ENCODE measurements around the gene ATP6V1C2. TPM values are rescaled to one million over a fixed set of nuclear protein-coding genes. Genes with fewer than 3 reads are reported as not detected.

ATP6V1C2 gene
- total and polyA plus RNA-seq, 2 donors from 2014 or later, result 4.2 to 38.0 TPM

DNA sequence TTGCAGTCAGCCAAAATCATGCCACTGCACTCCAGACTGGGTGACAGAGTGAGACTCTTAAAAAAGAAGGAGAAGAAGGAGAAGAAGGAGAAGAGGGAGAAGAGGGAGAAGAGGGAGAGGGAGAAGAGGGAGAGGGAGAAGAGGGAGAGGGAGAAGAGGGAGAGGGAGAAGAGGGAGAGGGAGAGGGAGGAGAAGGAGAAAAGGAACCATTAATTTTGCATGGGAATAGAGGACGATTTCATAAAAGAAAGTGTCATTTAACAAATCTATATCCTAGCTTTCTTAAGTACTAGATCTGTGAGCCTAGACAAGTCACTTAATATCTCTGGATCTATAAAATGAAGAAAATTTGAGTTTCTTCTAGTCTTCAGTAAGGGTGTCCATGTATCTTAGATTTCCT lies 41.2 kb upstream of the ATP6V1C2 start:
- Histone ChIP-seq H3K27ac (ENCODE audit: low read depth in 2 of 2, low read length in 2 of 2) (no peak overlapping the region), H3K4me3 (ENCODE audit: low read length in 3 of 3) (no peak overlapping the region), H3K9ac (ENCODE audit: low read length in 3 of 3) (no peak overlapping the region), H3K36me3 (ENCODE audit: control insufficient read depth in 2 of 3, insufficient read depth in 3 of 3, low read length in 3 of 3) (peaks cover 0 to 9% (median 5%) of the 10 kb centered on the region in 3 donors), H3K4me1 (ENCODE audit: control insufficient read depth in 2 of 3, insufficient read depth in 2 of 3, low read depth in 1 of 3, low read length in 3 of 3) (no peaks in the 10 kb centered on the region), H3K27me3 (ENCODE audit: control insufficient read depth, insufficient read depth, low read length) (no peaks in the 10 kb centered on the region), H3K9me3 (ENCODE audit: control insufficient read depth in 2 of 3, insufficient read depth in 1 of 3, low read length in 3 of 3) (no peaks in the 10 kb centered on the region)
- TF ChIP-seq, protein P1, sequence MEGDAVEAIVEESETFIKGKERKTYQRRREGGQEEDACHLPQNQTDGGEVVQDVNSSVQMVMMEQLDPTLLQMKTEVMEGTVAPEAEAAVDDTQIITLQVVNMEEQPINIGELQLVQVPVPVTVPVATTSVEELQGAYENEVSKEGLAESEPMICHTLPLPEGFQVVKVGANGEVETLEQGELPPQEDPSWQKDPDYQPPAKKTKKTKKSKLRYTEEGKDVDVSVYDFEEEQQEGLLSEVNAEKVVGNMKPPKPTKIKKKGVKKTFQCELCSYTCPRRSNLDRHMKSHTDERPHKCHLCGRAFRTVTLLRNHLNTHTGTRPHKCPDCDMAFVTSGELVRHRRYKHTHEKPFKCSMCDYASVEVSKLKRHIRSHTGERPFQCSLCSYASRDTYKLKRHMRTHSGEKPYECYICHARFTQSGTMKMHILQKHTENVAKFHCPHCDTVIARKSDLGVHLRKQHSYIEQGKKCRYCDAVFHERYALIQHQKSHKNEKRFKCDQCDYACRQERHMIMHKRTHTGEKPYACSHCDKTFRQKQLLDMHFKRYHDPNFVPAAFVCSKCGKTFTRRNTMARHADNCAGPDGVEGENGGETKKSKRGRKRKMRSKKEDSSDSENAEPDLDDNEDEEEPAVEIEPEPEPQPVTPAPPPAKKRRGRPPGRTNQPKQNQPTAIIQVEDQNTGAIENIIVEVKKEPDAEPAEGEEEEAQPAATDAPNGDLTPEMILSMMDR (IDR thresholded peaks at IDR 0.05; ENCODE audit: borderline replicate concordance, extremely low read depth, insufficient read depth), result no peak
- intact Hi-C loops (cut with DNase I), result no loop called here
- FAIRE-seq (no peak), DNase-seq (no peak)

DNA sequence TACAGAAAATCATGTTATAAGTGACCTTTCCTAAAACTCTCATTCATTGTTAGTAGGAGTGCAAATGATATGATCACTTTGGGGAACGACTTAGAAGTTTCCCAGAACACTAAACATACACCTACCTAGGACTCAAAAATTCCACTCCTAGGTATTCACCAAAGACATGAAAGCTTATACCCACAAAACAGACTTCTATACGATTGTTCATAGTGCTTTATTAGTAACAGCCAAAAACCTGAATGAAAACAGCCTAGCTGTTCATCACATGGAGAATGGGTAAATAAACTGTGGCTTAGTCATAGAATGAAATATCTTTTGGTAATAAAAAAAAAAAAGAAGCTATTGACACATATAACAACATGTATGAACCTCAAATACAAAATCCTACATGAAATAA lies 40.5 kb upstream of the ATP6V1C2 start:
- Histone ChIP-seq H3K9me3 (ENCODE audit: control insufficient read depth in 2 of 3, insufficient read depth in 1 of 3, low read length in 3 of 3) (no peaks in the 10 kb centered on the region), H3K4me1 (ENCODE audit: control insufficient read depth in 2 of 3, insufficient read depth in 2 of 3, low read depth in 1 of 3, low read length in 3 of 3) (no peaks in the 10 kb centered on the region), H3K27ac (ENCODE audit: low read depth in 2 of 2, low read length in 2 of 2) (no peak overlapping the region), H3K27me3 (ENCODE audit: control insufficient read depth, insufficient read depth, low read length) (no peaks in the 10 kb centered on the region), H3K4me3 (ENCODE audit: low read length in 3 of 3) (no peak overlapping the region), H3K9ac (ENCODE audit: low read length in 3 of 3) (no peak overlapping the region), H3K36me3 (ENCODE audit: control insufficient read depth in 2 of 3, insufficient read depth in 3 of 3, low read length in 3 of 3) (peaks cover 0 to 9% (median 5%) of the 10 kb centered on the region in 3 donors)
- no peak for DNase-seq
- FAIRE-seq, result no peak
- TF ChIP-seq, protein P1 (IDR thresholded peaks at IDR 0.05; ENCODE audit: borderline replicate concordance, extremely low read depth, insufficient read depth), result no peak
- intact Hi-C loops (cut with DNase I), result no loop called here

DNA sequence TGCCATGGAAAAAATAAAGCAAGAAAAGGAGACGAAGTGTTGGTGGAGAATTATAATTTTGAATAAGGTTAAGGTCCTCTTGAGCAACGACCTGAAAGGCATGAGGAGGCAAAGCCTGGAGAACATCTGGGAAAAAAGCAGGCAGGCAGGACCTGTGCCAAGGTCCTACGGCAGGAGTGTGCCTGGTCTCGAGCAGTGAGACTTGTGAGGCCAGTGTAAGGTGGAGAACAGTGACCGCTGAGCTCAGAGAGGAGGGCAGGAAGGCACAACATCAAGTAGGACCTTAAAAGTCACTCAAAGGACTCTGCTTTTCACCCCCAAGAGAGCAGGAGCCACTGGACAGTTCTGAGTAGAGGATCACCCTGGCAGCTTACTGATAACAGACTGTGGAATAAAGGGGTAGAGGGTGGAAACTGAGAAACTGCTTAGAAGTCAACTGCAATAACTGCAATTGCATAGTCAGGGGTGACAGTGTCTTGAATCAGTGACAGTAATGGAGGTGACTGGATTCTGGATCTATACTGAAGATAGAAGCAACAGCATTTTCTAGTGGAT lies 35.2 kb upstream of the ATP6V1C2 start:
- no peaks in the 10 kb centered on the region for H3K9me3 ChIP-seq (ENCODE audit: control insufficient read depth in 2 of 3, insufficient read depth in 1 of 3, low read length in 3 of 3)
- H3K9ac ChIP-seq (ENCODE audit: low read length in 3 of 3), result no peak overlapping the region
- H3K36me3 ChIP-seq (ENCODE audit: control insufficient read depth in 2 of 3, insufficient read depth in 3 of 3, low read length in 3 of 3), result peaks cover 0 to 9% (median 5%) of the 10 kb centered on the region in 3 donors
- H3K27ac ChIP-seq (ENCODE audit: low read depth in 2 of 2, low read length in 2 of 2), result no peak overlapping the region
- H3K4me3 ChIP-seq (ENCODE audit: low read length in 3 of 3), result no peak overlapping the region
- intact Hi-C loops (cut with DNase I), result no loop called here
- peaks cover 0 to 14% (median 0%) of the 10 kb centered on the region in 3 donors for H3K4me1 ChIP-seq (ENCODE audit: control insufficient read depth in 2 of 3, insufficient read depth in 2 of 3, low read depth in 1 of 3, low read length in 3 of 3)
- TF ChIP-seq, protein P1 (IDR thresholded peaks at IDR 0.05; ENCODE audit: borderline replicate concordance, extremely low read depth, insufficient read depth), result no peak
- no peaks in the 10 kb centered on the region for H3K27me3 ChIP-seq (ENCODE audit: control insufficient read depth, insufficient read depth, low read length)
- no peak for DNase-seq
- FAIRE-seq, result no peak

Measured in kidney (tissue), 14 donors.